Natural killer cell (primary cell): Measurements from ENCODE around the gene TM9SF3. TPM values are rescaled to one million over a fixed set of nuclear protein-coding genes. Genes with fewer than 3 reads are reported as not detected.

Experiments
- ATAC-seq, 3 donors: fragments of 150-1000 bp in 2 of 3; fragments of 200-7000 bp in 1 of 3; cut with Tn5 transposase; 1 replicate in 1 of 3; 2 replicates in 2 of 3; pipeline ENCODE4 v1.10.0; 2021; ENCODE audit warnings: mild to moderate bottlenecking in 2 of 3, moderate library complexity in 2 of 3
- DNase-seq, 2 donors: peaks; one replicate each; pipeline versions ENCODE4 v3.0.0 to v3.0.0-alpha.2; 2013 to 2021; ENCODE audit warnings: mixed read lengths in 1 of 2
- H3K27ac ChIP-seq: one replicate; pipeline ENCODE4 v1.5.1; 2013; ENCODE audit warnings: mild to moderate bottlenecking, low read length
- H3K27me3 ChIP-seq: one replicate; pipeline ENCODE4 v1.6.1; 2013; ENCODE audit warnings: low read length; ENCODE audit not compliant: control insufficient read depth, insufficient read depth
- H3K36me3 ChIP-seq: one replicate; pipeline ENCODE4 v1.6.1; 2013; ENCODE audit warnings: low read length; ENCODE audit not compliant: control insufficient read depth, insufficient read depth
- H3K4me1 ChIP-seq: one replicate; pipeline ENCODE4 v1.6.1; 2013; ENCODE audit warnings: low read length; ENCODE audit not compliant: control insufficient read depth, insufficient read depth
- H3K4me3 ChIP-seq: one replicate; pipeline ENCODE4 v1.5.1; 2013; ENCODE audit warnings: low read length
- H3K9me3 ChIP-seq: one replicate; pipeline ENCODE4 v1.6.1; 2013; ENCODE audit warnings: low read length; ENCODE audit not compliant: control insufficient read depth, insufficient read depth
- H3K27ac Mint-ChIP-seq, 2 donors: one replicate each; pipeline ENCODE4 v1.8.0; 2022; ENCODE audit warnings: mild to moderate bottlenecking in 2 of 2, mixed read lengths in 2 of 2, moderate library complexity in 1 of 2
- H3K27me3 Mint-ChIP-seq, 2 donors: one replicate each; pipeline ENCODE4 v1.8.0; 2022; ENCODE audit warnings: low read depth in 2 of 2, mixed read lengths in 2 of 2
- H3K36me3 Mint-ChIP-seq: one replicate; pipeline ENCODE4 v1.8.0; 2022; ENCODE audit warnings: mixed read lengths
- H3K4me1 Mint-ChIP-seq, 2 donors: one replicate each; pipeline ENCODE4 v1.8.0; 2022; ENCODE audit warnings: mixed read lengths in 2 of 2
- H3K4me3 Mint-ChIP-seq: one replicate; pipeline ENCODE4 v1.8.0; 2022; ENCODE audit warnings: mild to moderate bottlenecking, moderate library complexity, mixed read lengths
- H3K9me3 Mint-ChIP-seq, 2 donors: one replicate each; pipeline ENCODE4 v1.8.0; 2022; ENCODE audit warnings: mixed read lengths in 2 of 2
- CTCF ChIP-seq: fragments of 200-600 bp; IDR thresholded peaks from one replicate; pipeline ENCODE4 v1.8.0; 2022; ENCODE audit warnings: antibody characterized with exemption
- WGBS: methylation state at CpG from one replicate; pipeline ENCODE4 v1.1.7; 2013; ENCODE audit warnings: missing lambda C conversion rate; ENCODE audit not compliant: insufficient coverage; 5-methylcytosine and 5-hydroxymethylcytosine counted together
- intact Hi-C: fragments of 100-400 bp; cut with micrococcal nuclease; formaldehyde crosslinking; loops from one replicate; pipeline ENCODE4 v1.14.2; 2022
- total RNA-seq, 4 donors: library from RNA; stranded (reverse); fragments of 120-200 nt in 1 of 4; gene quantifications; one replicate each; pipeline versions ENCODE4 v1.2.3 to v1.2.4, GENCODE V29; 2013 to 2022

Gene TM9SF3
- total RNA-seq, 3 donors from 2014 or later (not counting 1 experiment from before 2014, with no cell fraction given): 113 to 119 (median 117) TPM

GRCh38 chr10:96595741-96596140, 8.9 kb upstream of the TM9SF3 start:
- Histone ChIP-seq H3K4me3 (no peak overlapping the region), H3K27ac (no peak overlapping the region), H3K9me3 (no peaks in the 10 kb centered on the region), H3K27me3 (no peaks in the 10 kb centered on the region), H3K36me3 (peaks cover 65% of the 10 kb centered on the region), H3K4me1 (no peaks in the 10 kb centered on the region)
- H3K36me3 Mint-ChIP-seq: peaks cover 7% of the 10 kb centered on the region
- no peak for ATAC-seq
- TF ChIP-seq CTCF: no peak
- H3K27ac Mint-ChIP-seq: peak overlapping the region; percentile 24 to 78
- H3K4me1 Mint-ChIP-seq: peaks cover 0 to 4% of the 10 kb centered on the region in 2 donors
- H3K4me3 Mint-ChIP-seq: no peak overlapping the region
- intact Hi-C loops: no loop called here
- H3K27me3 Mint-ChIP-seq: no peaks in the 10 kb centered on the region
- no peak for DNase-seq
- H3K9me3 Mint-ChIP-seq: no peaks in the 10 kb centered on the region
- WGBS: 98% methylated on average over 4 of the region's 4 CpGs

GRCh38 chr10:96591946-96592345, 5.1 kb upstream of the TM9SF3 start:
- no peaks in the 10 kb centered on the region for H3K27me3 ChIP-seq
- Mint-ChIP-seq H3K4me3 (no peak overlapping the region), H3K27me3 (no peaks in the 10 kb centered on the region), H3K4me1 (peaks cover 0 to 4% of the 10 kb centered on the region in 2 donors), H3K27ac (peak overlapping the region; percentile 2 to 51), H3K36me3 (peaks cover 7% of the 10 kb centered on the region), H3K9me3 (no peaks in the 10 kb centered on the region)
- peaks cover 10% of the 10 kb centered on the region for H3K4me1 ChIP-seq
- no peak for ATAC-seq
- intact Hi-C loops: no loop called here
- TF ChIP-seq CTCF: no peak
- DNase-seq: no peak
- no peak overlapping the region for H3K27ac ChIP-seq
- no peak overlapping the region for H3K4me3 ChIP-seq
- no CpG with 5 or more reads among the region's 1 CpG for WGBS
- peaks cover 40% of the 10 kb centered on the region for H3K36me3 ChIP-seq
- no peaks in the 10 kb centered on the region for H3K9me3 ChIP-seq

- H3K36me3 Mint-ChIP-seq: no peaks in the 10 kb centered on the region
- no peaks in the 10 kb centered on the region for H3K27me3 ChIP-seq
- H3K4me3 Mint-ChIP-seq: no peak overlapping the region
- TF ChIP-seq CTCF: no peak
- 65% methylated on average over 2 of the region's 5 CpGs for WGBS
- H3K27ac Mint-ChIP-seq: no peak overlapping the region
- peaks cover 11% of the 10 kb centered on the region for H3K36me3 ChIP-seq
- H3K27me3 Mint-ChIP-seq: no peaks in the 10 kb centered on the region
- intact Hi-C loops: loop anchor here (5.0 kb wide), 1 partner anchor 63 kb away; no protein-coding TSS in a partner anchor
- H3K9me3 ChIP-seq: no peaks in the 10 kb centered on the region
- DNase-seq (no peak), ATAC-seq (no peak)
- H3K4me1 Mint-ChIP-seq: peaks cover 15 to 22% of the 10 kb centered on the region in 2 donors
- H3K9me3 Mint-ChIP-seq: no peaks in the 10 kb centered on the region
- H3K27ac ChIP-seq: no peak overlapping the region
- H3K4me1 ChIP-seq: peaks cover 21% of the 10 kb centered on the region
- no peak overlapping the region for H3K4me3 ChIP-seq
Measured at GRCh38 chr10:96588616-96589419, 2.0 kb upstream of the TM9SF3 start.
